Measurements from ENCODE around the gene RNF223.
"Not testable (repeated sequence)": the region's sequence is repeated elsewhere in the genome, so short reads cannot be mapped to it uniquely, and the experiment has no call there.

RNF223 gene

DNA sequence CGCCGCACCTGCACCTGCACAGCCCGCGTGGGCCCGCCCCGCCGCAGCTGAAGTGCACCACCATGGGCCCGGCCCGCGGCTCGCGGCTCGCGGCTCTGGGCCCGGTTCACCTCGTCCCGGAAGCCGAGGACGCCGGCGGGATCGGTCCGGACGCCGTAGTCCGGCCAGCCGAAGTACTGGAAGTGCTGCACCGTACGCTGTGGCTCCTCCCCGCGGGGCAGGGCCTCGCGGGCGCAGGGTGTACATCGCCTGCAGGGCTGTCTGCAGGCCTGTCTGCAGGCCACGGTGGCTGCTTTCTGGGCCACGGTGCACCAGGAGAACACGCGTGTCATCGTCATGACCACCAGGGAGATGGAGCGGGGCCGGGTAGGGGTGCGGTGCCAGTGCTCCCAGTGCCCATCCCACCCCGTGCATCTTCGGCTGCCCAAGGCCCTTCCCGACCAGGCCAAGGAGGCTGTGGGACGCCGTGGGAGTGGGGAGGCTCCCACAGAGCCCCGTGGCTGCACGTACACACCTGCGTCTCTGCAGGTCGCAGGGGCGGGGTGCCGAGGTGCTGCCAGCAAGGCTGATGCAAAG lies 6.7 kb downstream of the RNF223 start:
- Histone ChIP-seq H3K4me1 (ENCODE audit: low read length) (peaks cover 4% of the 10 kb centered on the region; the same call in 1 of the 2 replicates), H2AFZ (ENCODE audit: low read length) (no peak overlapping the region), H3K27me3 (replicated peaks; ENCODE audit: insufficient read depth, low read length) (peaks cover 77% of the 10 kb centered on the region), H3K4me3 (ENCODE audit: low read length) (no peak overlapping the region), H3K79me2 (ENCODE audit: low read length) (no peaks in the 10 kb centered on the region), H3K4me2 (ENCODE audit: low read depth, low read length) (no peak overlapping the region), H3K9ac (ENCODE audit: low read length) (no peak overlapping the region), H3K27ac (ENCODE audit: low read length) (no peak overlapping the region), H3K9me2 (replicated peaks; ENCODE audit: insufficient read depth, low read length) (no peaks in the 10 kb centered on the region), H3K36me3 (replicated peaks; ENCODE audit: insufficient read depth, low read length) (no peaks in the 10 kb centered on the region), H4K20me1 (ENCODE audit: insufficient read depth, low read length) (no peaks in the 10 kb centered on the region), H3F3A (ENCODE audit: insufficient read depth, low read length) (no peaks in the 10 kb centered on the region), H3K9me3 (replicated peaks; ENCODE audit: insufficient read depth, low read length) (no peaks in the 10 kb centered on the region)
- TF ChIP-seq CTCF (IDR thresholded peaks at IDR 0.05; ENCODE audit: low read length) (no peak), EZH2phosphoT487 (IDR thresholded peaks at IDR 0.05; ENCODE audit: low read length) (no peak), EZH2 (optimal IDR thresholded peaks at IDR 0.05; ENCODE audit: low read depth, low read length) (no peak)
- no peak for DNase-seq

DNA sequence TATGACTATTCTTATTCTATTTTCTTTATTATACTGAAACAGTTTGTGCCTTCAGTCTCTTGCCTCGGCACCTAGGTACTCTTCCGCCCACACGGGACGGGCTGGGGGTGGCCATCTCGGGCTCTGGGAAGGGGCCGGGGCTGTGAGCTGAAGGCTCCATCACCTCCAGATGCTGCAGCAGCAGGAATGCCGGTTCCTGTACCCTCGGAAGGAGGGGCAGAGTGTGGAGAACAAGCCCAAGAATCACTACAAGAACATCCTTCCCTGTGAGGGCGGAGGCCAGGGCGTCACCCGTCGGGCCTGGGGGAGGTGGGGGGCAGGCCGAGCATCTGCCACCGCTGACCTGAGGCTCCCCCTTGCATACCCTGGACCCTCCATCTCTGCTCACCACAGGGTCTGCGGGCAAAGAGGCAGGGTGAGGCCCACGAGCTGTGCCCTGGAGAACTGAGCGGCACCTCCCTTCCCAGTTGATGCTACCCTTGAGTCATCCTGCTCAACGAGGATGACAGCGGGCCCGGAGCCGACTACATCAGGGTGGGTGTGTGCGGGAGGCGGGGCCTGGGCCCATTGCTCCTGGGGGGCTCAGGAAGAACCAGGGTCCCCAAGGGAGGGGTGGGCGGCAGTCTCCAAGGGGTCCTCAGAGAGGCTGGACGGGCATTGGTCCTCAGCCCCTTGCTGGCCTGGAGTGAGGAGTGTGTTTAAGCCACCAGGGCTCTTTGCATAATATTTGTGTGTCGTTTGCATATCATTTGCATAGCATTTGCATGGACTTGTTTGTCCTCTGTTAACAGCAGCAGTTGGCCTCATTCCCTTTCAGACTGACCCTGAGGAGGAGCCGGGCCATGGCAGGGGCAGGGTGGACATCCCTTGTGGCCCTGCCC lies 7.5 kb downstream of the RNF223 start:
- H3K4me3 ChIP-seq (ENCODE audit: low read length) = no peak overlapping the region
- no peaks in the 10 kb centered on the region for H4K20me1 ChIP-seq (ENCODE audit: insufficient read depth, low read length)
- H3K27ac ChIP-seq (ENCODE audit: low read length) = no peak overlapping the region
- no peaks in the 10 kb centered on the region for H3F3A ChIP-seq (ENCODE audit: insufficient read depth, low read length)
- H3K79me2 ChIP-seq (ENCODE audit: low read length) = no peaks in the 10 kb centered on the region
- DNase-seq = no peak
- no peak overlapping the region for H2AFZ ChIP-seq (ENCODE audit: low read length)
- H3K36me3 ChIP-seq (replicated peaks; ENCODE audit: insufficient read depth, low read length) = no peaks in the 10 kb centered on the region
- H3K4me2 ChIP-seq (ENCODE audit: low read depth, low read length) = no peak overlapping the region
- peaks cover 4% of the 10 kb centered on the region; the same call in 1 of the 2 replicates for H3K4me1 ChIP-seq (ENCODE audit: low read length)
- TF ChIP-seq CTCF (IDR thresholded peaks at IDR 0.05; ENCODE audit: low read length) (no peak), EZH2 (optimal IDR thresholded peaks at IDR 0.05; ENCODE audit: low read depth, low read length) (no peak), EZH2phosphoT487 (IDR thresholded peaks at IDR 0.05; ENCODE audit: low read length) (no peak)
- peaks cover 75% of the 10 kb centered on the region for H3K27me3 ChIP-seq (replicated peaks; ENCODE audit: insufficient read depth, low read length)
- no peaks in the 10 kb centered on the region for H3K9me2 ChIP-seq (replicated peaks; ENCODE audit: insufficient read depth, low read length)
- H3K9ac ChIP-seq (ENCODE audit: low read length) = no peak overlapping the region
- H3K9me3 ChIP-seq (replicated peaks; ENCODE audit: insufficient read depth, low read length) = no peaks in the 10 kb centered on the region

DNA sequence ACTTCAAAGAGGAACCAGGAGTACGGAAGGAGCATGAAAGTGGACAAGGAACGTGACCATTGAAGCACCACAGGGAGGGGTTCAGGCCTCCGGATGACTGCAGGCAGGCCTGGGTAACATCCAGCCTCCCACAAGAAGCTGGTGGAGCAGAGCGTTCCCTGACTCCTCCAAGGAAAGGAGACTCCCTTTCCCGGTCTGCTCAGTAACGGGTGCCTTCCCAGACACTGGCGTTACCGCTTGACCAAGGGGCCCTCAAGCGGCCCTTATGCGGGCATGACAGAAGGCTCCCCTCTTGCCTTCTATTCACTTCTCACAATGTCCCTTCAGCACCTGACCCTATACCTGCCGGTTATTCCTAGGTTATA lies 8.2 kb downstream of the RNF223 start:
- H3K9me3 ChIP-seq (replicated peaks; ENCODE audit: insufficient read depth, low read length); H3K79me2 ChIP-seq (ENCODE audit: low read length); H2AFZ ChIP-seq (ENCODE audit: low read length); H3K36me3 ChIP-seq (replicated peaks; ENCODE audit: insufficient read depth, low read length); H3K27ac ChIP-seq (ENCODE audit: low read length); H4K20me1 ChIP-seq (ENCODE audit: insufficient read depth, low read length); H3K9ac ChIP-seq (ENCODE audit: low read length); H3K4me2 ChIP-seq (ENCODE audit: low read depth, low read length); DNase-seq; H3K4me3 ChIP-seq (ENCODE audit: low read length); H3K4me1 ChIP-seq (ENCODE audit: low read length); H3F3A ChIP-seq (ENCODE audit: insufficient read depth, low read length); H3K9me2 ChIP-seq (replicated peaks; ENCODE audit: insufficient read depth, low read length): not testable (repeated sequence)
- peaks cover 75% of the 10 kb centered on the region for H3K27me3 ChIP-seq (replicated peaks; ENCODE audit: insufficient read depth, low read length)

Data from MM.1S (cell line).